ENCODE measurements around the gene TFF2.

GRCh38 chr21:42317341-42317741 lies 33.5 kb downstream of the TFF2 start:
- TF ChIP-seq CTCF (IDR thresholded peaks at IDR 0.05) (no peak), POLR2AphosphoS5 (IDR thresholded peaks at IDR 0.05; ENCODE audit: low read depth, low read length) (no peak), SIN3A (IDR thresholded peaks at IDR 0.05; ENCODE audit: borderline replicate concordance, insufficient read depth, low read depth, low read length) (no peak), REST (IDR thresholded peaks at IDR 0.05; ENCODE audit: insufficient read depth in 1 of 2, low read depth in 2 of 2, low read length in 1 of 2) (no peak), TCF7L2 (IDR thresholded peaks at IDR 0.05; ENCODE audit: low read depth, low read length) (no peak)

All from Panc1 (cell line).